K562 (cell line): ENCODE results near the gene ARSD. TPM values are rescaled to one million over a fixed set of nuclear protein-coding genes. Genes with fewer than 3 reads are reported as not detected.

ENCODE experiments used
- ATAC-seq: fragments of 200-7000 bp; cut with Tn5 transposase; 3 replicates; pipeline ENCODE4 v1.9.1; 2020; ENCODE audit warnings: moderate library complexity
- BruUV-seq: library from RNA; stranded (reverse); fragments of 400-500 nt; replicated peaks from 2 replicates; lab custom pipeline; 2021; lab: Mats Ljungman, UMichigan
- CTCF ChIA-PET: fragments of 300-600 bp; formaldehyde crosslinking; extraction: SDS; loops from one replicate; lab custom pipeline; 2021; ENCODE audit warnings: low intra/inter-chr PET ratio; lab: Yijun Ruan, JAX
- POLR2A ChIA-PET: fragments of 300-600, 350-650 bp; sonication (Branson Sonifier 250); formaldehyde crosslinking; extraction: SDS; loops from one replicate; lab custom pipeline; 2021; ENCODE audit warnings: antibody characterized with exemption, inconsistent platforms; lab: Yijun Ruan, JAX
- DNase-seq, 4 experiments: peaks; one replicate each; pipeline versions ENCODE4 v3.0.0 to v3.0.0-alpha.2; 2011 to 2018; ENCODE audit warnings: low spot score in 3 of 4, mixed read lengths in 3 of 4; ENCODE audit errors: extremely low read depth in 1 of 4
- FAIRE-seq: peaks from 2 replicates; lab custom pipeline; 2011; peaks lifted over from hg19 to GRCh38; lab: Jason Lieb, UNC
- H2AFZ ChIP-seq: 2 replicates; pipeline ENCODE4 v1.6.0; 2011; ENCODE audit warnings: low read depth, low read length, control low read depth, inconsistent platforms
- H3K27ac ChIP-seq: fragments of 200-600 bp; 3 replicates; pipeline ENCODE4 v1.8.0; 2011; ENCODE audit warnings: low read depth, mild to moderate bottlenecking, control low read depth, inconsistent platforms, low read length, moderate library complexity, mixed read lengths; ENCODE audit errors: extremely low read depth
- H3K27me3 ChIP-seq, 2 experiments: fragments of 300-600 bp in 1 of 2; 2 replicates in 1 of 2; 3 replicates in 1 of 2; pipeline versions ENCODE4 v1.6.0 to v1.8.0; 2011; ENCODE audit warnings: inconsistent platforms in 2 of 2, low read length in 2 of 2, mild to moderate bottlenecking in 1 of 2, mixed read lengths in 1 of 2, moderate library complexity in 1 of 2; ENCODE audit not compliant: control insufficient read depth in 2 of 2, insufficient read depth in 2 of 2
- H3K36me3 ChIP-seq: fragments of 300-600 bp; 3 replicates; pipeline ENCODE4 v1.8.0; 2011; ENCODE audit warnings: mild to moderate bottlenecking, low read length, inconsistent platforms; ENCODE audit not compliant: control insufficient read depth, insufficient read depth
- H3K4me1 ChIP-seq, 2 experiments: fragments of 200-600 bp in 1 of 2; replicated peaks in 1 of 2; 2 replicates in 1 of 2; 3 replicates in 1 of 2; pipeline versions ENCODE4 v1.5.1 to v1.8.0; 2011; ENCODE audit warnings: inconsistent platforms in 2 of 2, low read length in 2 of 2, mild to moderate bottlenecking in 1 of 2, mixed read lengths in 1 of 2, moderate library complexity in 1 of 2; ENCODE audit not compliant: control insufficient read depth in 2 of 2, insufficient read depth in 2 of 2
- H3K4me2 ChIP-seq: 2 replicates; pipeline ENCODE4 v1.6.1; 2011; ENCODE audit warnings: low read length, control low read depth, inconsistent platforms, mixed read lengths; ENCODE audit not compliant: insufficient read depth
- H3K4me3 ChIP-seq: fragments of 200-600 bp; sonication (generic), shearing (Covaris generic); 2 replicates; pipeline ENCODE4 v1.5.1; 2016; ENCODE audit warnings: control low read depth, inconsistent platforms
- H3K79me2 ChIP-seq: fragments of 200-600 bp; 3 replicates; pipeline ENCODE4 v1.8.0; 2011; ENCODE audit warnings: low read length, inconsistent platforms; ENCODE audit not compliant: control insufficient read depth, insufficient read depth
- H3K9ac ChIP-seq, 2 experiments: 2 replicates each; pipeline versions ENCODE4 v1.6.0 to v1.6.1; 2011; ENCODE audit warnings: low read depth in 2 of 2, low read length in 2 of 2, control low read depth in 1 of 2, inconsistent platforms in 1 of 2, mild to moderate bottlenecking in 1 of 2, mixed read lengths in 1 of 2; ENCODE audit not compliant: insufficient read depth in 1 of 2
- H3K9me1 ChIP-seq: one replicate; pipeline ENCODE4 v1.6.0; 2011; ENCODE audit warnings: inconsistent platforms, mild to moderate bottlenecking, low read length, moderate library complexity; ENCODE audit not compliant: control insufficient read depth, insufficient read depth
- H3K9me3 ChIP-seq: replicated peaks from 2 replicates; pipeline ENCODE4 v1.5.1; 2011; ENCODE audit warnings: low read depth, low read length, inconsistent platforms; ENCODE audit not compliant: control insufficient read depth, insufficient read depth
- H4K20me1 ChIP-seq: replicated peaks from 2 replicates; pipeline ENCODE4 v1.6.1; 2011; ENCODE audit warnings: low read length, inconsistent platforms, mixed read lengths; ENCODE audit not compliant: control insufficient read depth, insufficient read depth
- BACH1 ChIP-seq: fragments of 200-800 bp; sonication (Bioruptor generic); IDR thresholded peaks from 2 replicates; pipeline ENCODE4 v1.6.1; 2016; ENCODE audit warnings: missing genetic modification characterization, missing compliant biosample characterization
- CLOCK ChIP-seq: fragments of 250-450 bp; sonication (Bioruptor Pico); IDR thresholded peaks from 2 replicates; pipeline ENCODE4 v1.4.0; 2020; ENCODE audit warnings: mild to moderate bottlenecking, moderate library complexity, borderline replicate concordance
- HOMEZ ChIP-seq: fragments of 250-450 bp; sonication (Bioruptor Pico); IDR thresholded peaks from 2 replicates; pipeline ENCODE4 v1.4.0; 2020; ENCODE audit warnings: mild to moderate bottlenecking, moderate library complexity
- KLF16 ChIP-seq: IDR thresholded peaks from 2 replicates; pipeline ENCODE4 v1.6.1; 2016; ENCODE audit warnings: antibody characterized with exemption
- SAFB2 ChIP-seq: fragments of 200-400 bp; formaldehyde crosslinking; IDR thresholded peaks from 2 replicates; pipeline ENCODE4 v1.6.1; 2018; ENCODE audit warnings: borderline replicate concordance, low read length, low read depth, moderate library complexity; ENCODE audit not compliant: severe bottlenecking
- STAT5B ChIP-seq: fragments of 250-450 bp; sonication (Bioruptor Pico); IDR thresholded peaks from 2 replicates; pipeline ENCODE4 v1.8.0; 2021; ENCODE audit warnings: mild to moderate bottlenecking, inconsistent platforms
- ZNF184 ChIP-seq: sonication (generic); formaldehyde crosslinking; IDR thresholded peaks from 2 replicates; pipeline ENCODE4 v1.5.0; 2020; ENCODE audit warnings: missing genetic modification reagents
- WGBS: fragments of 100-300 bp; shearing (Covaris generic); methylation state at CpG from one replicate; pipeline ENCODE4 v1.1.6; 2016; ENCODE audit warnings: low coverage, mixed read lengths; ENCODE audit not compliant: insufficient coverage; ENCODE audit errors: missing lambda C conversion rate; 5-methylcytosine and 5-hydroxymethylcytosine counted together
- in situ Hi-C: fragments of 300-500 bp; cut with MboI; formaldehyde crosslinking; loops from 4 replicates; pipeline ENCODE4 v1.15.0; 2018; ENCODE audit warnings: inconsistent platforms, mixed read lengths
- intact Hi-C: fragments of 100-400 bp; cut with micrococcal nuclease; formaldehyde crosslinking; loops from 2 replicates; pipeline ENCODE4 v1.14.2; 2022
- polyA plus RNA-seq, 8 experiments: library from polyadenylated mRNA; depleted of rRNA in 4 of 8; stranded (reverse) in 5 of 8; unstranded in 3 of 8; fragments of >200 nt; fragmentation: Nextera tagmentation in 2 of 8; fragmentation: Illumina TruSeq in 1 of 8; extraction: Ambion mirVana in 2 of 8; extraction: Trizol in 1 of 8; gene quantifications; 2 replicates each; pipeline versions ENCODE4 v1.2.1 to v1.2.3, GENCODE V29; 2011 to 2014; ENCODE audit warnings: inconsistent platforms in 1 of 8, missing spikeins in 1 of 8
- total RNA-seq, 7 experiments: library from RNA; depleted of rRNA in 6 of 7; stranded (reverse); fragments of >200 nt in 6 of 7; fragmentation: Illumina TruSeq in 2 of 7; extraction: Trizol in 2 of 7; gene quantifications; 2 replicates each; pipeline versions ENCODE4 v1.2.1 to v1.2.3, GENCODE V29; 2011 to 2021; ENCODE audit warnings: low replicate concordance in 1 of 7

The ARSD gene
- total and polyA plus RNA-seq, 9 of the 15 experiments (the other 6 are each of a cell fraction or from before 2014, with no cell fraction given): 0.05 to 0.23 (median 0.09) TPM; not detected in 1

GRCh38 chrX:2863646-2864045 is 65.5 kb downstream of the ARSD start:
- POLR2A ChIA-PET: no interaction called here
- TF ChIP-seq SAFB2 (no peak), CLOCK (CRISPR knock-in tag) (no peak), STAT5B (CRISPR knock-in tag) (no peak), KLF16 (no peak), HOMEZ (no peak), ZNF184 (CRISPR knock-in tag) (no peak), BACH1 (tag) (no peak)
- H2AFZ ChIP-seq: no peak overlapping the region
- ATAC-seq (no peak), DNase-seq (no peak), FAIRE-seq (no peak)
- no peaks in the 10 kb centered on the region for H3K9me1 ChIP-seq
- no peaks in the 10 kb centered on the region for H4K20me1 ChIP-seq
- H3K79me2 ChIP-seq: no peaks in the 10 kb centered on the region
- H3K9me3 ChIP-seq: no peaks in the 10 kb centered on the region
- no peaks in the 10 kb centered on the region; the same call in 2 of the 3 replicates for H3K36me3 ChIP-seq
- WGBS: 63% methylated on average over 6 of the region's 6 CpGs
- no peak overlapping the region for H3K27ac ChIP-seq
- H3K4me1 ChIP-seq: no peaks in the 10 kb centered on the region; a peak in 1 of 5 replicates
- no peak overlapping the region for H3K4me3 ChIP-seq
- H3K27me3 ChIP-seq: no peaks in the 10 kb centered on the region
- no peak overlapping the region for H3K4me2 ChIP-seq
- intact Hi-C loops (no loop called here), in situ Hi-C loops (no loop called here)
- no peak overlapping the region for H3K9ac ChIP-seq
- no TSS peak for BruUV-seq
- CTCF ChIA-PET: no interaction called here
